ENCODE data around the gene DUSP12. TPM values are rescaled to one million over a fixed set of nuclear protein-coding genes. Genes with fewer than 3 reads are reported as not detected.

The DUSP12 gene, protein sequence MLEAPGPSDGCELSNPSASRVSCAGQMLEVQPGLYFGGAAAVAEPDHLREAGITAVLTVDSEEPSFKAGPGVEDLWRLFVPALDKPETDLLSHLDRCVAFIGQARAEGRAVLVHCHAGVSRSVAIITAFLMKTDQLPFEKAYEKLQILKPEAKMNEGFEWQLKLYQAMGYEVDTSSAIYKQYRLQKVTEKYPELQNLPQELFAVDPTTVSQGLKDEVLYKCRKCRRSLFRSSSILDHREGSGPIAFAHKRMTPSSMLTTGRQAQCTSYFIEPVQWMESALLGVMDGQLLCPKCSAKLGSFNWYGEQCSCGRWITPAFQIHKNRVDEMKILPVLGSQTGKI
- total RNA-seq, result 10 to 100 TPM; 17.2 to 24.8 TPM
- total RNA-seq, result 10.8 to 36.7 reads per million in 2 donors

DNA sequence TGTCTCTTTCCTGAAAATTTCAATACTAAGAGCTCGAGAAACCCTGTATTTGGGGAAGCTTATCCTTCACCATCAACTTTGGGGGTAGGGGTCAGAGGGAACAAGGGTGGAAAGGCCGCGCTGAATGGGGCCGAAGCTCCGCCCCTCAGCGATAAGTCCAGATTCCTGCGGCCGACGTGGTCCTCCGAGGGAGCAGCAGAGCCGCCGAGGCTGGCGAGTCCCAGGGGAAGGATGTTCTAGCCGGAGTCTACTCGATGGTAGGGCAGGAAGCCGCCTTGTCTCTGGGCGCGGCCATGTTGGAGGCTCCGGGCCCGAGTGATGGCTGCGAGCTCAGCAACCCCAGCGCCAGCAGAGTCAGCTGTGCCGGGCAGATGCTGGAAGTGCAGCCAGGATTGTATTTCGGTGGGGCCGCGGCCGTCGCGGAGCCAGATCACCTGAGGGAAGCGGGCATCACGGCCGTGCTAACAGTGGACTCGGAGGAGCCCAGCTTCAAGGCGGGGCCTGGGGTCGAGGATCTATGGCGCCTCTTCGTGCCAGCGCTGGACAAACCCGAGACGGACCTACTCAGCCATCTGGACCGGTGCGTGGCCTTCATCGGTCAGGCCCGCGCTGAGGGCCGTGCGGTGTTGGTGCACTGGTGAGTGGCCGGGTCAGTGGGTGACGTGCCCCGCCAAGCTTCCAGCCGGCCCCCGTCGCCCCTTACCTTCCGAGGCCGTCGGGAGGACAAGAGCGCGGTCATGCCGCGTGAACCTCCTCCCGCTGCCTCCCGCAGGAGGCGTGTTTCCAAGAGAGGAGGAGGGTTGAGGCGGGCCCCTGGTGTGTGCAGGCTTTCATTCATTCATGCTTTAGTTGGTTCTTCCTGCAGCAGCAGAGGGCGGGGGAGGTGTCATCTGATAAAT lies at the start of gene DUSP12:
DUSP12 (plus strand) TSS at position 278 of the 899 bp plus-strand sequence; CDS start at position 294, 16 bp downstream.
- peak within 1 kb of the TSS; percentile 95 for H3K27ac Mint-ChIP-seq
- peak within 1 kb of the TSS; percentile 98 for H3K4me3 Mint-ChIP-seq
- ATAC-seq, result peak; percentile 99
- DNase-seq, result peak; percentile 65 to 82 (median 71)
- H3K4me1 Mint-ChIP-seq, result peaks cover 22% of the 10 kb centered on the region
- peaks cover 16% of the 10 kb centered on the region for H3K27me3 Mint-ChIP-seq
- peaks cover 5% of the 10 kb centered on the region for H3K36me3 Mint-ChIP-seq (ENCODE audit: low read depth)
- no peaks in the 10 kb centered on the region for H3K9me3 ChIP-seq (ENCODE audit: control insufficient read depth, low read length, poor library complexity, severe bottlenecking)

DNA sequence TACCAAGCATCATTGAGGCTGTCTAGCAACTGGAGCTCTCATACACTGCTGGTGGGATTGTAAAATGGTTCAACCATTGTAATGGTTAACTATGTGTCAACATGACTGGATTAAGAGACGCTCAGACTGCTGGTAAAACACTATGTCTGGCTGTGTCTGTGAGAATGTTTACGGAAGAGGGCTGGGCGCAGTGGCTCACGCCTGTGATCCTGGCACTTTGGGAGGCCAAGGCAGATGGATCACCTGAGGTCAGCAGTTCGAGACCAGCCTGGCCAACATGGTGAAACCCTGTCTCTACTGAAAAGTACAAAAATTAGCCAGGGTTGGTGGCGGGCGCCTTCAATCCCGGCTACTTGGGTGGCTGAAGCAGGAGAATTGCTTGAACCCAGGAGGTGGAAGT lies 47.3 kb upstream of the DUSP12 start:
- ATAC-seq (no peak), DNase-seq (no peak)
- H3K27ac Mint-ChIP-seq, result no peak overlapping the region
- no peaks in the 10 kb centered on the region for H3K9me3 ChIP-seq (ENCODE audit: control insufficient read depth, low read length, poor library complexity, severe bottlenecking)
- H3K4me3 Mint-ChIP-seq, result no peak overlapping the region
- no peaks in the 10 kb centered on the region for H3K4me1 Mint-ChIP-seq
- peaks cover 7% of the 10 kb centered on the region for H3K27me3 Mint-ChIP-seq
- H3K36me3 Mint-ChIP-seq (ENCODE audit: low read depth), result no peaks in the 10 kb centered on the region

DNA sequence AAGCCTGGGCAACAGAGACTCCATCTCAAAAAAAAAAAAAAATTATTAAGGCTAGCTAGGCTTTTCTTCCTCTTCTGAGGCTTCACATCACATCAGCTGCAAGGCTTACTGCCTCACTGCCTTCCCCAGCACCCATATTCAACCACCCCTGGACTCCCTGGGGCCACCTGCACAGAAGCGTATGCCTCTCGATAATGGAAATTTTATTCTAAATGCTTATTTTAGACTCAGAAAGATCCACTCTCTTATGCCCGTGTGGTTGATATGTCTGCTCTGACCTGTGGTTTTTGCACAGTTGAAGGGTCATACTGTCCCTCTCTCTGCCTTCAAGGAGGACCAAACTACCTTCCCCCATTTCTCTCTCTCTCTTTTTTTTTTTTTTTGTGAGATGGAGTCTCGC lies 44.0 kb upstream of the DUSP12 start:
- H3K4me1 Mint-ChIP-seq, result no peaks in the 10 kb centered on the region
- peaks cover 21% of the 10 kb centered on the region for H3K27me3 Mint-ChIP-seq
- no peak for DNase-seq
- no peak overlapping the region for H3K27ac Mint-ChIP-seq
- peak; percentile 60 for ATAC-seq
- H3K36me3 Mint-ChIP-seq (ENCODE audit: low read depth), result peaks cover 3% of the 10 kb centered on the region
- H3K4me3 Mint-ChIP-seq, result no peak overlapping the region
- no peaks in the 10 kb centered on the region for H3K9me3 ChIP-seq (ENCODE audit: control insufficient read depth, low read length, poor library complexity, severe bottlenecking)

DNA sequence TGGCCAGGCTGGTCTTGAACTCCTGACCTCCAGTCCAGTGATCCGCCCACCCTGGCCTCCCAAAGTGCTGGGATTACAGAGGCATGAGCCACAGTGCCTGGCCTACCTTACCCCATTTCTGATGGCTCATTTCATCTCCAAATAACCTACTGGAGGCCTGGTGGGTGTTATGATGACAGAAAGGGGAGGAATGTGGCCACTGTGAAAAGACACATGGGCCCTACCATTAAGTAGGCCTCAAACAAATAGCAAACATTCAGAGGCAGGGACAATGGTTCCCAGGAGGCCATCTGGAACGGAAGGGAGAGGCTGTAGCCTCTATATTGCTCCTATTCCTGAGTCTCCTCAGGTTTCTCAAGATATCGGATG lies 43.5 kb upstream of the DUSP12 start:
- Mint-ChIP-seq H3K4me3 (no peak overlapping the region), H3K27me3 (peaks cover 23% of the 10 kb centered on the region), H3K27ac (no peak overlapping the region), H3K36me3 (ENCODE audit: low read depth) (peaks cover 3% of the 10 kb centered on the region), H3K4me1 (no peaks in the 10 kb centered on the region)
- DNase-seq, result no peak
- no peak for ATAC-seq
- H3K9me3 ChIP-seq (ENCODE audit: control insufficient read depth, low read length, poor library complexity, severe bottlenecking), result no peaks in the 10 kb centered on the region

DNA sequence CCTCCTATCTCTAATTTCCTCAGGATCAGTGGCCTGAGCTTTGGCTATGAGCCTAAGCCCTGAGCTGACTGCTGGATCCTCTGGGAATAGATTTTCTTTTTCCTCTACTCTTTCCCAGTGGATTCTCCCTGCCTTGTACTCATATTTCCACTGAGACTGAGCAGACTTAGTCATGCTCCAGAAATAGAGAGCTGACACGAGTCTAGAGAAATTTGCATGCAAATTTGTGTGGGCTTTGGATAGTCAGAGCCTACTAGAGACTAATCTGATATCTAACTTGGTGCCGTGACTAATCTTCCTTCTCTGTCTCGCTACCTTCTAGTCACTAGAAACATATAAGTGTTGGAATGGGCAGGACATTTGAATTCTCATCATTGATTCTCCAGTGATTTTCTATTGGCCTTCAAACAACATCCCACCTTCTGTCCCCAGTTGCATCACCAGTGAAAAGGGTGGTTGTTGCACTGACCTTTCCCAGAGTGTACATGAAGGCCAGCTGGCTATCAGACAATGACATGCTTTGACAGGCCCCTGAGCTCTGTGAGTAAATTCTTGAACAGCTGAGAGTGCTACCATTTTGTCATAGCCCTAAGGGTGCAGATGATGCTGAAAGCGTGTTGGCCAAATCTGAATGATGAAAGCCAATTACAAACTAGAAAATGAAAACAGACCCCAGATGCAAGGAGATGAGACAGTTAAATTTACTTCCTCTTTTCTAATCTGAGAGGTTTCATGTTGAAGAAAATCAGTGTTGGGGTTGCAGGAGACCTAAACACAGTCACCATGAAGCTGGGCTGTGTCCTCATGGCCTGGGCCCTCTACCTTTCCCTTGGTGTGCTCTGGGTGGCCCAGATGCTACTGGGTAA lies 42.9 kb upstream of the DUSP12 start, which contains the start of gene FCRLA:
FCRLA (plus strand) TSS at position 748 of the 866 bp plus-strand sequence; CDS start at position 784, 36 bp downstream.
- no peaks in the 10 kb centered on the region for H3K9me3 ChIP-seq (ENCODE audit: control insufficient read depth, low read length, poor library complexity, severe bottlenecking)
- H3K4me1 Mint-ChIP-seq, result no peaks in the 10 kb centered on the region
- H3K27ac Mint-ChIP-seq, result no peak within 1 kb of the TSS
- H3K27me3 Mint-ChIP-seq, result peaks cover 23% of the 10 kb centered on the region
- peak; percentile 42 for ATAC-seq
- no peak within 1 kb of the TSS for H3K4me3 Mint-ChIP-seq
- H3K36me3 Mint-ChIP-seq (ENCODE audit: low read depth), result peaks cover 3% of the 10 kb centered on the region
- DNase-seq, result no peak

DNA sequence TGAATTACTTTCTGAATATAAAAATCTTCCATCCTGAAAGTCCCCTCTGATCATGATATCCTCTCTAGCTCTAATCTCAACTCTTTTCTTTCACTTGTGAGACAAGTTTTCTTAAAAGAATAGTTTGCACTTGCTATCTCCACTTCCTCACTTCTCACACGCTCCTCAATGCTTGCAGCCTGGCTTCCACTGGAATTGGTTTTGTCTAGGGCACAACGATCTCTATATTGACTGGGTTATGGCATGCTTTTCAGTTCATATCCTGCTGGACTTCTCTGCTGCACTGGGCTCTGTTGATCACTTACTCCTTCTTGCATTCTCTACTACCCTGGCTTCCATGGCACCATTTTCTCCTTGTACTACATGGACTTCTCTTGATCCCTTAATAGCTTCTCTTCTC lies 42.1 kb upstream of the DUSP12 start:
- H3K9me3 ChIP-seq (ENCODE audit: control insufficient read depth, low read length, poor library complexity, severe bottlenecking), result no peaks in the 10 kb centered on the region
- Mint-ChIP-seq H3K27ac (no peak overlapping the region), H3K4me1 (no peaks in the 10 kb centered on the region), H3K27me3 (peaks cover 24% of the 10 kb centered on the region), H3K4me3 (no peak overlapping the region), H3K36me3 (ENCODE audit: low read depth) (peaks cover 3% of the 10 kb centered on the region)
- ATAC-seq, result no peak
- no peak for DNase-seq

DNA sequence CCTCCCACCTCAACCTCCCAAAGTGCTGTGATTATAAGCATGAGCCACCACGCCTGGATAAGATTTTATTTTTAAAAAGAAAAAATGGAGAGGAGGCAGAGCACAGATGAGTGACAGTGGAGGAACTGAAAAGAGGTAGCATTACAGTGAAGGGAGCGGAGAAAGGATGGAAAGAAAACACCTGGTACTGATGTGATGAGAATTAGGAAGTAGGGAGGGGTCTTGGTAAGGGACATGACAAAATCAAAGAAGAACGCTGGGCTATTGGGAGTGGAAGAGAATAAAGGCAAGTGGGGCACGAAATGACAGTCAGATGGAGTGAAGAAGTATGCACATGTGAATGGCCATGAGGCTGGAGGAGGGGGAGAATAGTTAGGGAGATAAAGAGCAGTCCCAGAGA lies 40.2 kb upstream of the DUSP12 start:
- DNase-seq (no peak), ATAC-seq (no peak)
- Mint-ChIP-seq H3K4me1 (no peaks in the 10 kb centered on the region), H3K27ac (no peak overlapping the region), H3K4me3 (peak overlapping the region; percentile 19), H3K27me3 (peaks cover 32% of the 10 kb centered on the region), H3K36me3 (ENCODE audit: low read depth) (peaks cover 5% of the 10 kb centered on the region)
- H3K9me3 ChIP-seq (ENCODE audit: control insufficient read depth, low read length, poor library complexity, severe bottlenecking), result peaks cover 3% of the 10 kb centered on the region

DNA sequence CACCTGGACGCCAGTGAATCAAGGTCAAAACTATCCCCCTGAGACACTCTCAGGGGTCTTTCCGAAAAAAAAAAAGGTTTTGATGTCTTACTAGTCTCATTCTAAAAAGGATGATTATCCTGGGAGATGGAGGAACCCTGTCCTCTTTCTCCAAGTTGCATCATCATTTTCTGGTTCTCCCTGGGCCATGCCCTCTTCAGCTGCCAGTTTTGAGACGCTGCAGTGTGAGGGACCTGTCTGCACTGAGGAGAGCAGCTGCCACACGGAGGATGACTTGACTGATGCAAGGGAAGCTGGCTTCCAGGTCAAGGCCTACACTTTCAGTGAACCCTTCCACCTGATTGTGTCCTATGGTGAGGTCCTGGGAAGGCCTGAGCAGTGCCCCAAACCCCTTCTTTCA lies 39.0 kb upstream of the DUSP12 start:
- ATAC-seq, result no peak
- H3K4me1 Mint-ChIP-seq, result no peaks in the 10 kb centered on the region
- no peak for DNase-seq
- H3K27me3 Mint-ChIP-seq, result peaks cover 43% of the 10 kb centered on the region
- peaks cover 5% of the 10 kb centered on the region for H3K36me3 Mint-ChIP-seq (ENCODE audit: low read depth)
- H3K4me3 Mint-ChIP-seq, result no peak overlapping the region
- peaks cover 3% of the 10 kb centered on the region for H3K9me3 ChIP-seq (ENCODE audit: control insufficient read depth, low read length, poor library complexity, severe bottlenecking)
- no peak overlapping the region for H3K27ac Mint-ChIP-seq

DNA sequence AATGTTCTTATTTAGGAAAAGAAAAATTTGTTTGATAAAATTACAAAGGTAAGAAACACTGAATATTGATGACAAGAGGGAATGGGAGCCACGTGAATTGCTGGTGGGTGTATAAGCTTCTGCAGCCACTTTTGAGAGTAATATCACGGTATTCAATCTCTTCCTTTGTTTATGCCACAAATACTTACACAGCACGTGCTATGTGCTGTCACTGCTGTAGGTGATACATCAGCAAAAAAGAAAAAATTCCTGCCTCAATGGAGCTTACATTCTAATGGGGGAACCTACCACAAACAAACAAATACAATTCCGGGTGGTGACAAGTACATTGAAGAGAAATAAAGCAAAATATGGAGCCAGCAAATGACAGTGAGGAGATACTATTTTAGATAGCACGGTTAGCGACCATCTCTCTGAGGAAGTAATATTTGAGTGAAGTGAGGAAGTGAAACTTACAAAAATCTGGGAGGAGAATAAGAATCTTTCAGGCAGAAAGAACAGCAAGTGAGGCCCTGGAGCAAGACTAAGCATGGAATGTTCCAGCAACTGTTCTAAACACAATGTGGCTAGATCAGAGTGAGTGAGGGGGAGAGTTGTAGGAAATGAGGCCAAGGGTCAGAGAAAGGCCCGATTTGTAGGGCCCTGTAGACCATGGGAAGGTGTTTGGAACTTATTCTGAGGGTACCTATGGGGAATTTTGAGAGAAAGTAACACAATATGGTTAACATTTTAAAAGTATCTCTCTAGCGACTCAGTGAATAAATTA lies 30.8 kb upstream of the DUSP12 start:
- no peak for DNase-seq
- peak overlapping the region; percentile 69 for H3K4me3 Mint-ChIP-seq
- peaks cover 10% of the 10 kb centered on the region for H3K36me3 Mint-ChIP-seq (ENCODE audit: low read depth)
- peaks cover 36% of the 10 kb centered on the region for H3K27me3 Mint-ChIP-seq
- H3K27ac Mint-ChIP-seq, result peak overlapping the region; percentile 41
- ATAC-seq, result peak; percentile 40
- H3K4me1 Mint-ChIP-seq, result peaks cover 14% of the 10 kb centered on the region
- H3K9me3 ChIP-seq (ENCODE audit: control insufficient read depth, low read length, poor library complexity, severe bottlenecking), result peaks cover 2% of the 10 kb centered on the region

DNA sequence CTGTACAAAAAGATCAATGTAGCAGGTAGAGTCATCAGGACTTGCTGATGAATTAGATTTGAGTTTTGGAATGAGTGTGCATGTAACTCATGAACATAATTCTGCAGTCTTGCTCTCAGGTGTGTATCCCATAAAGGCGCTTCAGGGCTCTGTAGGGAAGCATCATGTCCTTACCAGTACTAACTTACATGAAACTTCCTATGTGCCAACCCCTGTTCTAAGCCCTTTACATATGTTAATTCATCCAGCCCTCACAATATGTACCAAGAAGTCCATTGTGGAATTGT lies 30.3 kb upstream of the DUSP12 start:
- ATAC-seq, result no peak
- no peak for DNase-seq
- H3K27ac Mint-ChIP-seq, result peak overlapping the region; percentile 41
- no peaks in the 10 kb centered on the region for H3K9me3 ChIP-seq (ENCODE audit: control insufficient read depth, low read length, poor library complexity, severe bottlenecking)
- no peak overlapping the region for H3K4me3 Mint-ChIP-seq
- peaks cover 36% of the 10 kb centered on the region for H3K27me3 Mint-ChIP-seq
- peaks cover 10% of the 10 kb centered on the region for H3K36me3 Mint-ChIP-seq (ENCODE audit: low read depth)
- peaks cover 14% of the 10 kb centered on the region for H3K4me1 Mint-ChIP-seq

DNA sequence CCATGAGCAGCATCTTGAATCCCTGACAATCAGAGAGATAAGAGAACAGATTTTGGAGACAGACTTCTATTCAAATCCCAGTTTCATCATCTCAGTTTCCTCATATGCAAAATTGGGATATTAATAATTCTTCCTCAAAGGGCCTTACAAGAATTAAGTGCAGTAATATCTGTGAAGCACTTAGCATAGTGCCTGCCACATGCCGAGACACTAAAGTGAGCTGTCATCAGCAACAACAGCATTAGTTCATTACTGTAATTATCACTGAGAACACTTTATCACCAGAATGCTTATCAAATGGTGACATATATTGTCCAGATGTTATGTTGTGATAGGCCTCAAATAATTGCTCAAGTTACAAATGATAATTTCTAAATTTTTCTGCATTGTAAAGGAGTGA lies 29.2 kb upstream of the DUSP12 start:
- Mint-ChIP-seq H3K27me3 (peaks cover 26% of the 10 kb centered on the region), H3K27ac (no peak overlapping the region), H3K4me1 (peaks cover 18% of the 10 kb centered on the region), H3K36me3 (ENCODE audit: low read depth) (peaks cover 10% of the 10 kb centered on the region), H3K4me3 (no peak overlapping the region)
- no peak for ATAC-seq
- H3K9me3 ChIP-seq (ENCODE audit: control insufficient read depth, low read length, poor library complexity, severe bottlenecking), result no peaks in the 10 kb centered on the region
- DNase-seq, result no peak

DNA sequence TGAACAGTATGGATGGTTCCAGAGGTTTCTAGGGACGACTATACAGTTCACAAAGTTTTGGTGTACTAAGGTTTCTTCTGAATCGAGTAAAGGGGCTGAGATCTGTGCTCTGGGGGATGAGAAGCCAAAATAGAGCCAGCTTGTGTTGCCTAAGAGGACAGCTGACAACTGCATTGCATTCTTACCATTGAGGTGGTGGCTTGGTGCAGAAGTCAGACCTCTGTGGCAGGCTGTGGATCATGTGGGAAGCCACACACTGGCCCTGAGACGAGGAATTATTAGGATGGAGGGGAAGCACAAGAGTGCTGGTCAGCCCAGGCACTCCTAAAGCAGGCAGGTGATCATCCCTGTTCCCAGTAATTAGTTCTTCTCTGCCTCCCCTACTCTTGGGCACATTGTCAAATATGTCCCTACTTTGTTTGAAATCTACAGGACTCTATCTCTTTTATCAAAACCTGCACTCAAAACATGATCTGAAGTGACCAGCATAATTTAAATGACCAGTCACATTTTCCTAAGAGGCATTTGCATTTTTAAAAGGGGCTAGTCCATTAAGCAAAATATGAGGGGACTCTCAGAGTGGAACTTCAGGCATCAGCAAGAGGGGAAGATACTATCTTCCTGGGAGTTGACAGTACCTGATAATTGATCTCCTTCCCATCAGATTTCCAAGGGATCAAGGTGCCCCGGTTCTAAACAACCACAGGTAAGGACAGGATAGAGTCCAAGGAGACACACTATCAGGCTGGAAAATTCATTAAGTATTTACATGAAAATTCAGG lies 28.4 kb upstream of the DUSP12 start, which contains the start of gene FCRLB:
FCRLB (plus strand) TSS at position 589 of the 782 bp plus-strand sequence. CDS start 1,129 bp downstream, outside the sequence.
- peaks cover 10% of the 10 kb centered on the region for H3K36me3 Mint-ChIP-seq (ENCODE audit: low read depth)
- peaks cover 25% of the 10 kb centered on the region for H3K4me1 Mint-ChIP-seq
- H3K4me3 Mint-ChIP-seq, result no peak within 1 kb of the TSS
- peak within 1 kb of the TSS; percentile 29 for H3K27ac Mint-ChIP-seq
- DNase-seq (no peak), ATAC-seq (no peak)
- peaks cover 19% of the 10 kb centered on the region for H3K27me3 Mint-ChIP-seq
- no peaks in the 10 kb centered on the region for H3K9me3 ChIP-seq (ENCODE audit: control insufficient read depth, low read length, poor library complexity, severe bottlenecking)
